ENCODE measurements around the gene IMMP2L.

Gene IMMP2L

GRCh38 chr7:111192614-111193413, 369.5 kb downstream of the IMMP2L start:
- no peak for DNase-seq

GRCh38 chr7:111190804-111191203, 371.5 kb downstream of the IMMP2L start:
- no peak for DNase-seq

- no peak for DNase-seq
Observed at GRCh38 chr7:111184987-111185386, 377.3 kb downstream of the IMMP2L start.

- DNase-seq, result no peak
Observed at GRCh38 chr7:111183321-111183720, 379.0 kb downstream of the IMMP2L start.

- DNase-seq, result no peak
Observed at GRCh38 chr7:111180338-111180737, 382.0 kb downstream of the IMMP2L start.

GRCh38 chr7:111175908-111176441, 386.3 kb downstream of the IMMP2L start:
- DNase-seq, result no peak

- no peak for DNase-seq
Observed at GRCh38 chr7:111174510-111174909, 387.8 kb downstream of the IMMP2L start.

- DNase-seq, result no peak
Observed at GRCh38 chr7:111173990-111174389, 388.3 kb downstream of the IMMP2L start.

GRCh38 chr7:111173528-111173927, 388.8 kb downstream of the IMMP2L start:
- DNase-seq, result no peak

GRCh38 chr7:111172564-111173257, 389.6 kb downstream of the IMMP2L start:
- DNase-seq, result no peak

- DNase-seq, result no peak
Observed at GRCh38 chr7:111168182-111168581, 394.1 kb downstream of the IMMP2L start.

GRCh38 chr7:111164442-111164841, 397.9 kb downstream of the IMMP2L start:
- DNase-seq, result no peak

- no peak for DNase-seq
Observed at GRCh38 chr7:111162692-111163091, 399.6 kb downstream of the IMMP2L start.

GRCh38 chr7:111160297-111160696, 402.0 kb downstream of the IMMP2L start:
- DNase-seq, result no peak

GRCh38 chr7:111159426-111159825, 402.9 kb downstream of the IMMP2L start:
- no peak for DNase-seq

GRCh38 chr7:111150709-111151108, 411.6 kb downstream of the IMMP2L start:
- no peak for DNase-seq

GRCh38 chr7:111147708-111148533, 414.4 kb downstream of the IMMP2L start:
- no peak for DNase-seq

GRCh38 chr7:111146136-111146535, 416.2 kb downstream of the IMMP2L start:
- no peak for DNase-seq

GRCh38 chr7:111145472-111145871, 416.8 kb downstream of the IMMP2L start:
- DNase-seq, result no peak

- no peak for DNase-seq
Observed at GRCh38 chr7:111140091-111140865, 422.0 kb downstream of the IMMP2L start.

GRCh38 chr7:111138586-111138985, 423.7 kb downstream of the IMMP2L start:
- no peak for DNase-seq

GRCh38 chr7:111138193-111138569, 424.1 kb downstream of the IMMP2L start:
- DNase-seq, result peak; percentile 52

Measured in GDM1 (cell line).